Left kidney (tissue), 2 donors: ENCODE data around the gene ALDOB. TPM values are rescaled to one million over a fixed set of nuclear protein-coding genes. Genes with fewer than 3 reads are reported as not detected.

Experiments used
- DNase-seq: peaks from one replicate; pipeline ENCODE4 v3.0.0-alpha.2; 2013
- polyA plus RNA-seq: library from polyadenylated mRNA; unstranded; fragments of 120-200 nt; gene quantifications from one replicate; pipeline ENCODE4 v1.2.1, GENCODE V29; 2013; ENCODE audit not compliant: insufficient read length

Gene ALDOB
- polyA plus RNA-seq, 1 donor: 693 TPM

GRCh38 chr9:101458963-101459631 lies 23.5 kb upstream of the ALDOB start:
- DNase-seq: peak; percentile 75

GRCh38 chr9:101457003-101457402 lies 21.4 kb upstream of the ALDOB start:
- no peak for DNase-seq

GRCh38 chr9:101455656-101456240 lies 20.2 kb upstream of the ALDOB start:
- no peak for DNase-seq

GRCh38 chr9:101453776-101454570 lies 18.4 kb upstream of the ALDOB start:
- DNase-seq: no peak

- DNase-seq: no peak
Measured at GRCh38 chr9:101451498-101451897, 15.9 kb upstream of the ALDOB start.

GRCh38 chr9:101450931-101451330 lies 15.4 kb upstream of the ALDOB start:
- DNase-seq: no peak

- peak; percentile 66 for DNase-seq
Measured at GRCh38 chr9:101449071-101449721, 13.6 kb upstream of the ALDOB start.

- DNase-seq: no peak
Measured at GRCh38 chr9:101448680-101449070, 13.1 kb upstream of the ALDOB start.

- DNase-seq: no peak
Measured at GRCh38 chr9:101446732-101447131, 11.2 kb upstream of the ALDOB start.

- no peak for DNase-seq
Measured at GRCh38 chr9:101445353-101446029, 9.9 kb upstream of the ALDOB start.

GRCh38 chr9:101443364-101443771 lies 7.8 kb upstream of the ALDOB start:
- DNase-seq: no peak

- no peak for DNase-seq
Measured at GRCh38 chr9:101442736-101443135, 7.2 kb upstream of the ALDOB start.

GRCh38 chr9:101442318-101442717 lies 6.7 kb upstream of the ALDOB start:
- no peak for DNase-seq

- no peak for DNase-seq
Measured at GRCh38 chr9:101440714-101441230, 5.2 kb upstream of the ALDOB start.

- no peak for DNase-seq
Measured at GRCh38 chr9:101438523-101438922, 2.9 kb upstream of the ALDOB start.

- DNase-seq: no peak
Measured at GRCh38 chr9:101437806-101438232, 2.2 kb upstream of the ALDOB start.

- no peak for DNase-seq
Measured at GRCh38 chr9:101434998-101435397, 576 bp downstream of the ALDOB start.

- DNase-seq: no peak
Measured at GRCh38 chr9:101433229-101433628, 2.3 kb downstream of the ALDOB start.

GRCh38 chr9:101432740-101433139 lies 2.8 kb downstream of the ALDOB start:
- DNase-seq: no peak

GRCh38 chr9:101432171-101432570 lies 3.4 kb downstream of the ALDOB start:
- DNase-seq: no peak

- no peak for DNase-seq
Measured at GRCh38 chr9:101429736-101430135, 5.8 kb downstream of the ALDOB start.

- no peak for DNase-seq
Measured at GRCh38 chr9:101428909-101429308, 6.7 kb downstream of the ALDOB start.
